Sciatic nerve (tissue), 2 donors: Measurements from ENCODE around the gene CREBBP. TPM values are rescaled to one million over a fixed set of nuclear protein-coding genes. Genes with fewer than 3 reads are reported as not detected.

Experiments used
- ATAC-seq: fragments of 200-7000 bp; cut with Tn5 transposase; one replicate; pipeline ENCODE4 v1.9.1; 2020; ENCODE audit warnings: mild to moderate bottlenecking, moderate library complexity
- DNase-seq: peaks from one replicate; pipeline ENCODE4 v3.0.0-alpha.2; 2020; ENCODE audit warnings: low spot score
- intact Hi-C: fragments of 100-400 bp; cut with DNase I; formaldehyde crosslinking; loops from one replicate; pipeline ENCODE4 v1.14.2; 2022
- total RNA-seq: library from RNA; stranded (reverse); fragmentation: NEBNext Ultra II Directional; extraction: Animal tissue kit (Norgen Biotek cat#: 25700); gene quantifications from one replicate; pipeline ENCODE4 v1.2.1, GENCODE V29; 2021
- donor health status: DM: no; HTN: no; CAD: no.
- donor health status: DM: no; HTN: no; CAD: no.

The CREBBP gene
- total RNA-seq, 1 donor from 2014 or later = 120 TPM

DNA sequence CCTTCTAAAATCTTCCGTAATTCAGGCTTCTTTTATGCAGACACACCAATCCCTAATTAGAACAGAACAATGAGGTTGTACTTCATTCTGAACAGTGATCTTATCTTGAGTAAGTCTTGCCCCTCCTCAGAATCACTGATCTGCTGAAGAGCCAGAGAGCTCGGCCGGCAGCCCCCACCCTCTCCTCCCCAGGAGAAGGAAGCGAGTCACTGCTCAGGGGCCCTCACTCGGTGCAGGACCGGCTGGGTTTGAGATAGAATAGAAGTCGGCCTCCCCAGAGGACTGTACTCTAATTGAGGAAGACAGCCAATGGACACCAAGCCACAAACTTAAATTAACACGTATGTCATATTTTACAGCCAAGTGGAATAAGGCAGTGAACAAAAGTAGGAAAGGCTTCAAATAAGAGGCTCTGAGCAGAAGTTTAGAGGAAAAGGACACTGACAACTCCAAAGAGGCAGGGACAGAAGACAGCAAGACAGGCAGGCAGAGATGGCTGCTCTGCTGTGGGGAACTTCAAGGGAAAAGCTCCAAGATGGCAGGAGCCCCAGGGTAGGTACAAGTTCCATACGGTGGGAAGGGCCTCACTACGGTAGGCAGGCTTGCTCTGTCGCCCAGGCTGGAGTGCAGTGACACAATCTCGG, 18.6 kb downstream of the CREBBP start:
- no peak for ATAC-seq
- intact Hi-C loops = no loop called here
- no peak for DNase-seq

DNA sequence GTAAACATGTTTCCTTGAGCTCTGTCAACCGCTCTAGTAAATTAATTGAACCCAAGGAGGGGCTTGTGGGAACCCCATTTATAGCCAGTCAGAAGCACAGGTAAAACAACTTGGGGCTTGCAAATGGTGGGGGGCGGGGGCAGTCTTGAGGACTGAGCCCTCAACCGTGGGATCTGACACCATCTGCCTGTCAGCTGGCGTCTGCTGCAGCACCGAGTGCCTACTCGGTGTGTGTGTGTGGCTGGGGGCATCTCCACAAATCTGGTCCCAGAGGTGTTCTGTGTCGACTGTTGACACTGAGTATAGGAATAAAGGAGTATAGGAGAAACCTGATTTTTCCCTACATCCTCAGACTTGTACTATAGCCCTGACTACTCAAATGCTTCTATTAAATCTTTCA, 20.6 kb downstream of the CREBBP start:
- intact Hi-C loops = no loop called here
- no peak for ATAC-seq
- no peak for DNase-seq

DNA sequence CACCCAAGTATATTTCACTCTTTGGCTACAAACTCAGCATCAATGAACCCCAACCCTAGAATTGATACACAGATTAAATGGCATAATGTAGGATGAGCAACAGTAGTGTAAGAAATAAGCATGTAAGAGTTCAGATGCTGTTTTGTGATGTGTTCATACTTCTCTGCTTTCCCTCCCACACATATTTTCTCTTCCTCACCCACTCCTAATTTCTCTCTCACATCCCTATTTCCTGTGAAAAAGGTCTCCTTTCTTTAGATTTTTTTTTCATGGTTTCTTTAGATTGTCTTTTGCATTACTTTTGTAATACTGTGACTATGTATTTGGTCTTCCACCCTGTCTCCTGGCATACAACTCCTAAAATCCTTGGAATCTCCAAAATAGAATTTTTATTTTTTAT, 21.7 kb downstream of the CREBBP start:
- DNase-seq = no peak
- intact Hi-C loops = no loop called here
- ATAC-seq = no peak

DNA sequence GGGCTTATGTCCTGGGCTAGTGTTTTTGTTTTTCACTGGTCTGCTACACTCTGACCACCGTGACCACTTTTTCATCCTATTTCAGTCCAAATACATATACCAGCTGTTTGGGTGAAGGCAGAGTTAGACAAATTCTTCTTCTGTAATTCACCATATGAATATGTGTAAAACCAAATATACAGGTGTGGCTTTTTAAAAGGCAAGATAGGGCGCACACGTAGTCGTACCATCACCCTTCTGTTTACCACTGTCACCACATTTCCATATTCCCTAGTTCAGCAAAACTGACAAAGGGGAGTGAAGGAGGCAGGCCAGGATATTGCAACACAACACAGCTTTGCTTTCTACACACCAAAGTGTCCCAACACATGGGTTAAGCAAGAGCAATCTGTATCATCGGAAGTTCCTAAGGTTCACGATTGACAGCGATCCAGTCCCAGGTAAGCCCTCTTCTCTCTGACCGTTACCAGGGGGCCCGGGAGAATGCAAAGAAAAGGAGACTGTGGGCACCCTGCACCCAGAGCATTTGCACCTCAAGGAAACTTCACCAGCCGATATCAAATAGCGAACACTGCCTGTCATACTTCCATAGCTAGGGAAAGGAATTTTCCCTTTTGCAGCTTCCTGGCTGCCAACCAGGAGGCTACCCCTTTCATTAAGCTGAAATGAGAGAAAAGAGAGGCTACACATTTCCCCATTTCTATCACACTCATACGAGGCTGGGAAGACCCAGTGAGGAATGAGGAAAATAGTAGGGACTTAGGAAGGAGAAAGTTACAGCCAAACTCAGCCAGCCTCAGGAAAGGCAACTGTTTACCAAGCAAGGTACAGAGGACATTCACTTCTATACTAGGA, 23.1 kb downstream of the CREBBP start:
- DNase-seq = no peak
- intact Hi-C loops = no loop called here

DNA sequence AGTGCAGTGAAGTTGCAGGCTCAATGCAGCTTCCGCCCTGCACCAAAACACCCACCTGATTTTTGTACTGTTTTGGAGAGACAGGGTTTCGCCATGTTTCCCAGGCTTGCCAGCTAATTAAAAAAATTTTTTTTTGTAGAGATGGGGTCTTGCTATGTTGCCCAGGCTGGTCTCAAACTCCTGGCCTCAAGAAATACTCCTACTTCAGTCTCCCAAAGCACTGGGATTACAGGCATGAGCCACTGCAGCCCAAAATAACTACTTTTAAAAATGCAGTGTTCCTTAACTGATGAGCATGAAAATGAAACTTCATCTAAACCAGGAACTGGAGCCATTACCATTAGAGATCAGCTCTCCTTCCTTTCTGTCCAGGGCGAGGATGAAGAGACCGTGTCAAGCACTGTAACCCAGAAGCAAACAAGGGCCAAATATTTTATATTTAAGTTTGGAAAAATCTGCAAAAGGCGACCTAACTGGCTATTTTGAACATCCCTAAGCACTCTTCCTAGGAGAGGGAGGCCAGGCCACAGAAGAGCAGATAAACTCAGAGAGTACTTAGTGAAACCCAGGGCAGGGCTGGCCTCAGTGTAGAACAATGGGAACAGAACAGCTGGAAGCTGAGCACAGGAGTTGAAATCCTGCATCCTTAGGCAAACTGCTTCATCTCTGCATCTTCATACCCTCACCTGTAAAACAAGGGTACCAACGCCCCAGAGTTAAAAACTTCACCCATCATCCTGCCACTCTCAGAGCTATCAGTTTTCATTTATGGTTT, 24.0 kb downstream of the CREBBP start:
- ATAC-seq = peak; percentile 45
- no peak for DNase-seq
- intact Hi-C loops = no loop called here

More for the DNA sequence above, 23.1 kb downstream of the CREBBP start:
- ATAC-seq = peak; percentile 95

DNA sequence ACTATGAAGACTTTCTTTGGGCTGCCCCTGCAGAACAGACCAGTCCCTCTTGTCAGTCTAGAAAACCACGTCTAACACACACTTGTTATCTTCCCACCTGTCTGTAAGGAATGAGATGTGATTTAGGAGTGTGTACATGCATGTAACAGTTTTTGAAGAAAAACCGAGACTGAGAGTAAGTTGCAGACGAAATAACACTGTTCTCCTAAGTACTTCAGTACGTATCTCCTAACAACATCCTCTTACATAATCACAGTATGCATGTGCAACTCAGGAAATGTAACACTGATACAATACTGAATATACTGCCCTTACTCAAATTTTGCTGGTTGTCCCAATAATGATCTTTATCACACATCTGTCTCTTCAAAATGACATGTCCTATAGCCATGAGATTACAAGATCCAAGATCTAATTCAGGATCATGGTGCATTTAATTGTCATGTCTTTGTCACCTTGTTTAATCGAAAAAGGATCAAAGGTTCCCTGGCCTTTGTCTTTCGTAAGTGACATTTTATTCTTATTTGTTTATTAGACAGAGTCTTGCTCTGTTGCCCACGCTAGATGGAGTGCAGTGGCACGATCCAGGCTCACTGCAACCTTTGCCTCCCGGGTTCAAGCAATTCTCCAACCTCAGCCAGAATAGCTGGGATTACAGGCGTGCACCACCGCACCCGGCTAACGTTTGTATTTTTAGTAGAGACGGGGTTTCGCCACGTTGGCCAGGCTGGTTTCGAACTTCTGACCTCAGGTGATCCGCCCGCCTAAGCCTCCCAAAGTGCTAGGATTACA, 25.6 kb downstream of the CREBBP start:
- ATAC-seq (no peak), DNase-seq (no peak)
- intact Hi-C loops = no loop called here

DNA sequence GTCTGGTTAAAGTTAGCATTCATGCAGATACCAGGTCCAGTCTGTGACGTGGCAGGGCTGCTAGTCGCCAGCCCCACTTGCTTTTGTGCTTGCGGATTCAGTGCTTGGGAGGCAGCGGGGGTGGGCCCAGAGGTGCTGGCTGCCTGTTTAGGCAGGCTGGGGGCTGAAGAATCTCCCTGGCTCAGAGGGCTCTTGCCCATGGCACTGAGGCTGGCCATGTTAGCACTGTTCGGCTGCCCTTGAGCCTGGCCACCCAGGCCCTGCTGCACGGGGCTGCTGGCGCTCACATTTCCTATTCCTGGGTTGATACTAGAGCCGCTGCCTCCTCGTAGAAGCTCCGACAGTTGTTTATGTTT, 30.0 kb downstream of the CREBBP start:
- DNase-seq = no peak
- intact Hi-C loops = no loop called here
- peak; percentile 55 for ATAC-seq

DNA sequence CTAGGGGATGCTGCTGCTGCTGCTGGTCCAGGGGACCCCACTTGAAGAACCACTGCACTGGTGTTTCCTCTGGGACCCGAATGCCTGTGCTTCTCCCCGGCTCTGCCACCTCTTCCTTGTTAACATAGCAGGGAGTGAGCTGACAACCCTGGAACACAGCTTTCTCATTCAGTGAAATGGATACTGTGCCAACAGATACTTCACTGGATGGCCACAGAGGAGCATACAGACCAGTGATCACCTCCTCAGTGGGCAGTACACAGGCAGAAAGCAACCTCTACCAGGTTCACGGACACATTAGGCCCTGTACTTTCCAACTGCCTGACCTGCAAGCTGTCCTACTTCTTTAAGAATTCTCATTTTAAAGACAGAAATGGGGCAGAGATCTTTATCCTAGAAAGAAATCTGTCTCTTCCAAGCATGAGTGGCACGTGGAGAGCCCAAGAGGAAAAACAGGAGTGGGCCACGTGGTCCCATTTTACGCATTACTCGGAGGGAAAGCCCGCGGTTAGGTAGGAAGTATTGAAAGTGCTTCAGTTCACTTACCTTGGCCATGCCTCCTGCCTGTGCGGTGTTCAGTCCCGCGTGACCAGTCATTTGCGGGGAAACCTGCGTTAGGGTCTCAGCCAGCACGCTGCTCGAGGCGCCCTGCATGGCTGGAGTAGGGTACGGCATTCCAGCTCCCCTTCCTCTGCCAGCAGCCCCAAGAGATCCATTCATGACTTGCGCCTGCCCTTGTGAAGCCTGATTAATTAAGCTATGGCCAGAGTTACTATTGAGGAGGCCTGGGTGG, 30.6 kb downstream of the CREBBP start:
- intact Hi-C loops = no loop called here
- DNase-seq = no peak
- peak; percentile 18 for ATAC-seq

DNA sequence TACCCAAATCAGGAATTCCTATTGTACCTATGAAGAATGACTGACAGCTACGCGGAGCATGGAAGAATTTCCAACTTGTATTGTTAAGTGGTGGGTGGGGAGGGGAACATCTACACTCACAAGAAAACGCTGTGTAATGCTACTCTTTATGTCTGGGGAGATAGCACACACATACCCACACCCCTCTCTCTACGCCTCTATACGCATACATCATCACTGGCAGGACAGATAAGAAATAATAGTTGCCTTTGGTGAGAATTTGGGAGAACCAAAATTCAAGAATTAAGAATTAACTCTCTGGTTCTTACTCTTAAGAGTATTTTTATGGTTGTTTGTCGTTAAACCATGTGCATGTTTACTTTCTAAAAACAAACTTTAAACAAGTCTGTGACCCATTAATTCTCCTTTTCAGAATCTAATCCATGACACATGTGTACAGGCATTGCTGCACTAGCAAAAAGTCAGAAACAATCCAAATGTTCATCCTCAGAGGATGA, 33.9 kb downstream of the CREBBP start:
- ATAC-seq = no peak
- intact Hi-C loops = no loop called here
- DNase-seq = no peak

DNA sequence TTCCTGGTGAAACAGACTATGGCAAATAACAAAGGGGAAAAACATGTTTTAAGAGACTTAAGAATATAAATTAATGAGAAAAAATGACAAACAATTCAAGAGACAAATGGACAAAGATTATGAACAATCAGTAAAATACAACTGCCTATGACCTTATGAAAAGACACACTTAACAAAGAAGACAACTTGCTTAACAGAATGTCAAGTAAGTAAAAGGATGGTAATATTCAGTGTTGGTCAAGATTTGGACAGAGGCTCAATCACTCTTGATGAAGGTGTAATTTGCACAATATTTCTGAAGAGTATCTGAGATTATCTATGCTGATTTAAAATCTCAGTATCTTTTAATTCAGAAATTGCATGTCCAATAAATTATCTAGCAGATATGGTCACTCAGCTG, 34.4 kb downstream of the CREBBP start:
- no peak for DNase-seq

DNA sequence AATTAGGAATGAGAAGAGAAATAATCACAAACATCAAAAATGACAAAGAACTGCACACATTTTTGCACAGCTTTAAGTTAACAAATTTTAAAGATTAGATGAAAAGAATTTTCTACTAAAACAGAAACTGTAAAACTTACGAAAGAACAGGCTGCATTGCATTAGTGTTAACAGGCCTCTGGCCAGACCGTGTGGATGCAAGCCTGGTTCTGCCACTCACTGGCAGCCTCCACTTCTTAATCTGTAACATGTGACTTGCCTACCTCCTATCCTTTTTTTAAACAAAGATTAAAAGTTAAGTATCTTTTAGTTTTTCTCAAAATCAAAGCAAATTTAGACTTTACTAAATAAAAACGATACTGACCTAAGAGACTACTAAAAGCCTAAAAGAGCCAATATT, 37.5 kb downstream of the CREBBP start:
- intact Hi-C loops = no loop called here
- peak; percentile 60 for ATAC-seq

More for the DNA sequence above, 34.4 kb downstream of the CREBBP start:
- intact Hi-C loops = no loop called here
- no peak for ATAC-seq

DNA sequence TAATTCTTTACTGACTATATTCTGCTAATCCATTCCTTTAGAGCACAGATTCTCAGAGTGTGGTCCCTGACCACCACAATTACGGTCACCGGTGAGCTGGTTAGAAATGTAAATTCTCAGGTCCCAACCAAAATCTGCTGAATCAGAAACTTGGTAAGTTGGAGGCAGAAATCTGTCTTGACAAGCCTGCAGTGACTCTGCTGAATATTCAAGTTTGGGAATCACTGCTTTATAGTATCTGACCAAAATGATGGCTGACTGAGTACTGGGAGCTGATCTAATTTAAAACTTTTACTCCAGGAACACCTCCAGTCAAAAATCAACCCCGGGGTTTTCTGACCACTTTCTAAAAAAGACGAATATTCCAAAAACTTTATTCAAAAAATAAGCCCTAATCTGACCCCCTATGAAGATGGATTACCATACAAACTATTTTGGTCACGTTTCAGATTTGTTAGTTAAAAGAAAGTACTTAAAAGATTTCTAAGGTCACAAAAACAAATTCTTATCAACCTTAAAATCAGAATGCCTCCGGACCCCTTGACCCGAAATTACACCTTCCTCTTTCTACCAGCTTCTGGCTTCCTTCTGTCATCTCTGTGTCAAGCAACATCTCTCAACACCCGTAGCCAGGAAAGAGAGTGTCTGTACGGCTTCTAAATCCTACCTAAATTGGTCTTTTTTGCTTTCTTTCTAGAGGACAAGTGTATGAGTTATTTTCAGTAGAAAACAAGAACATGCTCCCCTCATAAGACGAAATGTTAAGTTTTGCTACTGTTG, 38.6 kb downstream of the CREBBP start:
- intact Hi-C loops = no loop called here
- no peak for DNase-seq

More for the DNA sequence above, 37.5 kb downstream of the CREBBP start:
- DNase-seq = no peak

DNA sequence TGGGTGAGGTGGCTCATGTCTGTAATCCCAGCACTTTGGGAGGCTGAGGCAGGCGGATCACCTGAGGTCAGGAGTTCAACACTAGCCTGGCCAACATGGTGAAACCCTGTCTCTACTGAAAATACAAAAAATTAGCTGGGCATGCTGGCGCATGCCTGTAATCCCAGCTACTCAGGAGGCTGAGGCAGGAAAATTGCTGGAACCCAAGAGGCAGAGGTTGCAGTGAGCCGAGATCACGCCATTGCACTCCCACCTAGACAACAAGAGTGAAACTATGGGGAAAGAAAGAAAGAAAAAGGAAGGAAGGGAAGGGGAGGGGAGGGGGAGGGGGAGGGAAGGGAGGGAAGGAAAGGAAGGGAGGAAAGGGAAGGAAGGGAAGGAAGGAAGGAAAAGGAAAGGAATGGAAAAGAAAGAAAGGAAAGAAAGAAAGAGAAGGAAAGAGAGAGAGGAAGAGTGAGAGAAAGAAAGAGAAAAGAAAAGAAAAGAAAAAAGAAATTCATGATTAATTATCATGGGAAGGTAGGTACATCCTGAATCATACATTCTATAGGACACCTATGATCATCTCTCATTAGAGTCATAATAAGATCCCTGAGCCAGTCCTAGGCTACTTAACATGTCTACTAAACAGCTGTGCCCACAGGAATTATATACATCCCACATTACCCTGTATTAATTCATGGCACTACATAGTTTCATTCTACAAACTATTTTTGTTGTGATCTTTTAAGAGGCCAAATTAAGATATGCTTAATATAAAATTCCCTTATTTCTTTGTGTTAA, 40.9 kb downstream of the CREBBP start:
- intact Hi-C loops = no loop called here
- DNase-seq (no peak), ATAC-seq (no peak)

More for the DNA sequence above, 38.6 kb downstream of the CREBBP start:
- no peak for ATAC-seq

DNA sequence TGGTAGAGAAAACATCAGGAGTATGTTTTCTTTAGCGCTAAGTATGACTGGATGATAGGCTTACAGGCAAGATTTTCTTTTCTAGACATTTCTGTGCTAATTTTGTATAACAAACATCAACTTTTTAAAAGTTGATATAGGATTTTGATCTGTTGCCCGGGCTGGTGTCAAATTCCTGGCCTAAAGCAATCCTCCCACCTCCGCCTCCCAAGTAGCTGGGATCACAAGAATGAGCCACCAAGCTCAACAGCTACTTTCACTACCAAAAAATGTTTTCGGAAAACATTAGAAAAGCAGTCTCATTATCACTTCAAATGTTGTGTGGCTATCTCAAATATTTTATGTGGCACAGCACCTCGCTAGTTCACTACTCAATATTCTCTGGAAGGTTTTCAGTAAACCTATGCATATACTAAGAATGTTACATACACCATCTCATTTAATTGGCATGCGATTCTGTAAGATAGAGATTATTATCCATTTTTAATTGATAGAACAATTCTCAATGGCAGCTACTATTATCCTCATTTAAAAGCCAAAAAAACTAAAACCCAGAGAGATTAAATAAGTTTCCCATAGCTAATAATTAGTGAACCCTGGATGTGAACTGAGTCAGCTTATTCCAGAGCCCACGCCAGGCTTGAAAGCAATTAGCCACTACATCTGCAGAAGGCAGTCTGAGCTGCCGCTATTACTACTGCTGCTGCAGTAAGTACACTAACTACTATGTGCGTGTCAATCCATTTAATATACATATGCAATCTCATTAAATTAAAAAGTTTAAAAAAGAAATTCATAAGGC, 41.7 kb downstream of the CREBBP start:
- ATAC-seq (no peak), DNase-seq (no peak)
- intact Hi-C loops = no loop called here

DNA sequence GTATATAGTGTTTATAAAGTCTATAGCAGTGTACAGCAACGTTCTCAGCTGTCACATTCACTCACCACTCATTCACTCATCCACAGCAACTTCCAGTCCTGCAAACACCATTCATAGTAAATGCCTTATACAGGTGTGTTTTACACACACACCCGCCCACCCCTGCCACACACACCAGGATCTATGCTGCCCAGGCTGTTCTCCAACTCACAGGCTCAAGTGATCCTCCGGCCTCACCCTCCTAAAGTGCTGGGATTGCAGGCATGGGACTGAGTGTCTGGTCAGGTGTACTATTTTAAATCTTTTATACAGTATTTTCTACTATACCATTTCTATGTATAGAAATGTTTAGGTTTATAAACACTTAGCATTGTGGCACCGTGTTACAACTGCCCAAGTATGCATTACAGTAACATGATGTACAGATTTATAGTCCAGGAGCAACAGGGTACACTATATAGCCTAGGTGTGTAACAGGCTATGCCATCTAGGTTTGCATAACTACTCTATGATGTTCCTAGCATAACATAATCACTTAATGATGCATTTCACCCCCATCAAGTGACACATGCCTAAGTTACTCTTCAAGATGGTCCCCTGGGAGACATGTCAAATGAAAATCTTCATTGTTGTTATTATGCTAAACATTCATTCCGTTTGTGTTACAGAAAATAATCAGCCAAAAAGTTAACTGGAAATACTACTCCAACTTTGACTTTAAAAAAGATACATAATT, 42.5 kb downstream of the CREBBP start:
- no peak for DNase-seq
- intact Hi-C loops = no loop called here
- ATAC-seq = no peak
